ENCODE measurements around the gene MYO5A.

DNA sequence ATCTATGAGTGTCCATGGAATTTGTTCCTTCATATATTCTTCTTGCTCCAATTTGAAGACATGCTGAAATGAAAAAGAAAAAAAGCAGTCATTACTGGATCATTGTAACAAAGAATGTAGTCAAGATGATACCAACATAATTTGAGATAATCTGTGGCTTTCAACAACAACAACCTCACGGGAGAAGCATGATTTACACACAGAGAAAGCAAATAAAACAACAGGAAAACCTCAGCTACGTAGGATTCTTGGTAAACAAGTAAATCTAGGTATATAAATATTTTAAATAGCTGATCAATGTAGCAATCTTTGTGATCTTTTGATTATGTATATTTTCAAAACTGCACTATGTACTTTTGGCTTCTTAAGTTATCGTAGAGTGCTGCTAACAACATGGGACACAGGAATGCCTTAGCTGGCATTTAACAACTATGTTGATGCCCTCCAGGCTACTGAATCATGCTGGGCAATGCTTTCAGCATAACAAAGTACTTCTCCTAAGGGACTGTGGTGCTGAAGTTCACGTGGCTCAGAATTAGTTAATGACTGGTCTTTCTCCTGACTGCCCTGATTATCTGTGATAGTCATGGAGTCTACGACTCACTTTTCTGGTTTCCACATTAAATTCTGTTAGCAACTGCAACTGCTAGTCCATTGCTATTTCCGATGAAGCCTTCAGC, 136.5 kb downstream of the MYO5A start:
- TF ChIP-seq EZH2 (IDR thresholded peaks at IDR 0.05; ENCODE audit: low read length, missing control alignments) = no peak
- TF ChIP-seq, protein P1, sequence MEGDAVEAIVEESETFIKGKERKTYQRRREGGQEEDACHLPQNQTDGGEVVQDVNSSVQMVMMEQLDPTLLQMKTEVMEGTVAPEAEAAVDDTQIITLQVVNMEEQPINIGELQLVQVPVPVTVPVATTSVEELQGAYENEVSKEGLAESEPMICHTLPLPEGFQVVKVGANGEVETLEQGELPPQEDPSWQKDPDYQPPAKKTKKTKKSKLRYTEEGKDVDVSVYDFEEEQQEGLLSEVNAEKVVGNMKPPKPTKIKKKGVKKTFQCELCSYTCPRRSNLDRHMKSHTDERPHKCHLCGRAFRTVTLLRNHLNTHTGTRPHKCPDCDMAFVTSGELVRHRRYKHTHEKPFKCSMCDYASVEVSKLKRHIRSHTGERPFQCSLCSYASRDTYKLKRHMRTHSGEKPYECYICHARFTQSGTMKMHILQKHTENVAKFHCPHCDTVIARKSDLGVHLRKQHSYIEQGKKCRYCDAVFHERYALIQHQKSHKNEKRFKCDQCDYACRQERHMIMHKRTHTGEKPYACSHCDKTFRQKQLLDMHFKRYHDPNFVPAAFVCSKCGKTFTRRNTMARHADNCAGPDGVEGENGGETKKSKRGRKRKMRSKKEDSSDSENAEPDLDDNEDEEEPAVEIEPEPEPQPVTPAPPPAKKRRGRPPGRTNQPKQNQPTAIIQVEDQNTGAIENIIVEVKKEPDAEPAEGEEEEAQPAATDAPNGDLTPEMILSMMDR (conservative IDR thresholded peaks at IDR 0.05 in 1 of 2, IDR thresholded peaks at IDR 0.05 in 1 of 2; ENCODE audit: low read depth in 1 of 2, low read length in 2 of 2) = no peak

Data from fibroblast of lung (primary cell).